Smooth muscle cell (in vitro differentiated cells): ENCODE data around the gene RINT1. TPM values are rescaled to one million over a fixed set of nuclear protein-coding genes. Genes with fewer than 3 reads are reported as not detected.

Source experiments
- DNase-seq: peaks from one replicate; lab custom pipeline; 2025; ENCODE audit not compliant: unreplicated experiment; lab: John Stamatoyannopoulos, UW
- H2AFZ ChIP-seq: fragments of 200-600 bp; sonication (generic); 2 replicates; pipeline ENCODE4 v1.6.0; 2016; ENCODE audit warnings: antibody characterized with exemption, low read depth, mild to moderate bottlenecking
- H3F3A ChIP-seq: fragments of 200-600 bp; sonication (generic); 2 replicates; pipeline ENCODE4 v1.6.0; 2017; ENCODE audit warnings: antibody characterized with exemption, low read depth
- H3K27ac ChIP-seq: fragments of 200-600 bp; sonication (generic); 2 replicates; pipeline ENCODE4 v1.5.1; 2016; ENCODE audit warnings: low read depth, mild to moderate bottlenecking
- H3K27me3 ChIP-seq: fragments of 200-600 bp; sonication (generic); 2 replicates; pipeline ENCODE4 v1.6.1; 2016; ENCODE audit warnings: low read depth, mild to moderate bottlenecking
- H3K36me3 ChIP-seq: fragments of 200-600 bp; sonication (generic); 2 replicates; pipeline ENCODE4 v1.5.1; 2016; ENCODE audit warnings: low read depth
- H3K4me1 ChIP-seq: fragments of 200-600 bp; sonication (generic); 2 replicates; pipeline ENCODE4 v1.5.1; 2016; ENCODE audit warnings: low read depth
- H3K4me2 ChIP-seq: fragments of 200-600 bp; sonication (generic); 2 replicates; pipeline ENCODE4 v1.6.0; 2016; ENCODE audit warnings: mild to moderate bottlenecking
- H3K4me3 ChIP-seq: fragments of 200-600 bp; sonication (generic); 2 replicates; pipeline ENCODE4 v1.5.1; 2016; ENCODE audit warnings: mild to moderate bottlenecking
- H3K79me2 ChIP-seq: fragments of 200-600 bp; sonication (generic); 2 replicates; pipeline ENCODE4 v1.6.0; 2016; ENCODE audit warnings: low read depth, mild to moderate bottlenecking
- H3K9ac ChIP-seq: fragments of 200-600 bp; sonication (generic); 2 replicates; pipeline ENCODE4 v1.6.0; 2016; ENCODE audit warnings: low read depth
- H3K9me3 ChIP-seq: fragments of 200-600 bp; sonication (generic); replicated peaks from 2 replicates; pipeline ENCODE4 v1.5.1; 2016; ENCODE audit warnings: low read depth
- H4K20me1 ChIP-seq: fragments of 200-600 bp; sonication (generic); 2 replicates; pipeline ENCODE4 v1.6.0; 2016; ENCODE audit warnings: low read depth
- CTCF ChIP-seq: fragments of 200-600 bp; sonication (generic); IDR thresholded peaks from 2 replicates; pipeline ENCODE4 v1.5.1; 2017; ENCODE audit warnings: borderline replicate concordance, mild to moderate bottlenecking, antibody characterized with exemption; ENCODE audit not compliant: insufficient read depth, poor library complexity, severe bottlenecking
- WGBS: methylation state at CpG from one replicate; pipeline ENCODE4 v1.1.7; 2016; ENCODE audit warnings: low lambda C conversion rate; 5-methylcytosine and 5-hydroxymethylcytosine counted together
- polyA plus RNA-seq: library from polyadenylated mRNA; unstranded; fragments of >200 nt; fragmentation: Nextera tagmentation; extraction: Ambion mirVana; gene quantifications from 2 replicates; pipeline ENCODE4 v1.2.1, GENCODE V29; 2016
- total RNA-seq: library from RNA; depleted of rRNA; stranded (reverse); fragments of >200 nt; gene quantifications from 2 replicates; pipeline ENCODE4 v1.2.3, GENCODE V29; 2014

RINT1 gene
- total and polyA plus RNA-seq, 2 experiments from 2014 or later = 18.9 to 22.4 TPM

GRCh38 chr7:105583061-105583460 lies 51.1 kb downstream of the RINT1 start:
- DNase-seq = no peak
- Histone ChIP-seq H3K4me3 (no peak overlapping the region), H4K20me1 (no peaks in the 10 kb centered on the region), H3K79me2 (no peaks in the 10 kb centered on the region), H3K9ac (no peak overlapping the region), H3K4me2 (no peak overlapping the region), H3K36me3 (no peaks in the 10 kb centered on the region), H3K9me3 (no peaks in the 10 kb centered on the region), H2AFZ (no peak overlapping the region), H3K4me1 (peaks cover 4% of the 10 kb centered on the region), H3K27me3 (no peaks in the 10 kb centered on the region), H3K27ac (no peak overlapping the region), H3F3A (no peaks in the 10 kb centered on the region)
- WGBS = 97% methylated on average over 21 of the region's 39 CpGs
- no peak for TF ChIP-seq CTCF

DNA sequence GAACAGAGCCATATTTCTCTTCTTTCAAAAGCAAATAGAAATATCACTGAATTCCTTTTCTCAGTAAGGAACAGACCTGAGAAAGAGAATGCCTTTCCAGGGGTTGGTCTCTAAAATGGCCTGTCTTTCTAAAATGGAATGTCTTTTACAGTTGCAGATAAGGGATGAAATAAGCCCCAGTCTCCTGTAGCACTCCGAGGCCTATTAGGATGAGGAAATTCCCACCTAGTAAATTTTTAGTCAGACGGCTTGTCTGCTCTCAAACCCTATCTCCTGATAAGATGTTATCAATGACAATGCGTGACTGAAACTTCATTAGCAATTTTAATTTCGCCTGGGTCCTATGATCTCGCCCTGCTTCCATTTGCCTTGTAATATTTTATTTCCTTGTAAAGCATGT lies 52.2 kb downstream of the RINT1 start:
- H3K4me1 ChIP-seq = peaks cover 4% of the 10 kb centered on the region
- H3K4me2 ChIP-seq = no peak overlapping the region
- DNase-seq = no peak
- no peaks in the 10 kb centered on the region for H3K36me3 ChIP-seq
- no peaks in the 10 kb centered on the region for H3K27me3 ChIP-seq
- no peak for TF ChIP-seq CTCF
- H4K20me1 ChIP-seq = no peaks in the 10 kb centered on the region
- no peak overlapping the region for H3K27ac ChIP-seq
- no peak overlapping the region for H2AFZ ChIP-seq
- H3K9me3 ChIP-seq = no peaks in the 10 kb centered on the region
- no peaks in the 10 kb centered on the region for H3K79me2 ChIP-seq
- no peak overlapping the region for H3K4me3 ChIP-seq
- WGBS = 84% methylated on average over 5 of the region's 5 CpGs
- H3F3A ChIP-seq = no peaks in the 10 kb centered on the region
- H3K9ac ChIP-seq = no peak overlapping the region

DNA sequence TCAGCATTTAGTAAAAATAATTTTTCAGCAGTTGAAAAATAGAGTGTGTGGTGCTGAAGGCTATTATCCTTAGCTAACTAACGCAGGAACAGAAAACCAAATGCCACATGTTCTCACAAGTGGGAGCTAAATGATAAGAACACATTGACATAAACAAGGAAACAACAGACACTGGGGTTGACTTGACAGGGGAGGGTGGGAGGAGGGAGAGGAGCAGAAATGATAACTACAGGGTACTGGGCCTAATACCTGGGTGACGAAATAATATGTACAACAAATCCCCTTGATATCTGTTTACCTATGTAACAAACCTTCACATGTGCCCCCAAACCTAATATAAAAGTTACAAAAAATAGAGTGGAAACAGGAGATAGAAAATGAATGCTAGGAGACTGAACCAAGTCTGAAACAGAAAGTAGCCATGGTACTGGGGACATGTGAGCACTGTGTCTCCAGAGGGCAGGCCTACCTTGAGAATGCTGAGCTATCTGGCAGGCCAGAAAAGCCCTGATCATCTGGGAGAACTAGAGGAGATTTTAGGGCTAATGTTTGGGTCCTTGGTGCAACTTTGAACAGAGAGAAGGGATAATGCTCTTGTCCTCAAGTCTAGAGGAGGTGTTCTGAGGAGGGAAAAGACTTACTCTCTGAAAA lies 54.0 kb downstream of the RINT1 start:
- H4K20me1 ChIP-seq = no peaks in the 10 kb centered on the region
- no peaks in the 10 kb centered on the region for H3K36me3 ChIP-seq
- H3K27ac ChIP-seq = no peak overlapping the region
- H3K4me2 ChIP-seq = no peak overlapping the region
- no peak overlapping the region for H2AFZ ChIP-seq
- no peaks in the 10 kb centered on the region for H3K27me3 ChIP-seq
- no peaks in the 10 kb centered on the region for H3K9me3 ChIP-seq
- no peaks in the 10 kb centered on the region for H3K79me2 ChIP-seq
- no peaks in the 10 kb centered on the region for H3F3A ChIP-seq
- no peak overlapping the region for H3K4me3 ChIP-seq
- H3K4me1 ChIP-seq = peaks cover 4% of the 10 kb centered on the region
- DNase-seq = no peak
- H3K9ac ChIP-seq = no peak overlapping the region
- no peak for TF ChIP-seq CTCF
- 62% methylated on average over 2 of the region's 2 CpGs for WGBS
